ENCODE measurements around the gene RSKR.
"Not testable (repeated sequence)": the region's sequence is repeated elsewhere in the genome, so short reads cannot be mapped to it uniquely, and the experiment has no call there.

Gene RSKR

GRCh38 chr17:28613931-28614381, at the start of gene RSKR:
RSKR (minus strand) TSS chr17:28614185; CDS start chr17:28614161, 24 bp downstream.
- DNase-seq: no peak

- no peak for DNase-seq
Measured at GRCh38 chr17:28663723-28664122, 49.7 kb upstream of the RSKR start.

- DNase-seq: no peak
Measured at GRCh38 chr17:28662527-28662829, 48.5 kb upstream of the RSKR start.

- DNase-seq: peak; percentile 89 to 99 (median 96)
Measured at GRCh38 chr17:28661635-28662526, 47.9 kb upstream of the RSKR start, which contains the start of the genes SDF2 and SUPT6H. SDF2 (minus strand) TSS chr17:28661906; CDS start chr17:28661876, 30 bp downstream. SUPT6H (plus strand) TSS chr17:28662205; CDS start chr17:28673402, 11,197 bp downstream.

GRCh38 chr17:28659497-28659881, 45.5 kb upstream of the RSKR start:
- DNase-seq: not testable (repeated sequence)

- DNase-seq: not testable (repeated sequence)
Measured at GRCh38 chr17:28658766-28659496, 44.9 kb upstream of the RSKR start.

- DNase-seq: not testable (repeated sequence)
Measured at GRCh38 chr17:28658342-28658741, 44.4 kb upstream of the RSKR start.

- DNase-seq: no peak
Measured at GRCh38 chr17:28657756-28658155, 43.8 kb upstream of the RSKR start.

GRCh38 chr17:28655160-28655559, 41.2 kb upstream of the RSKR start:
- DNase-seq: no peak

- DNase-seq: no peak
Measured at GRCh38 chr17:28648698-28649097, 34.7 kb upstream of the RSKR start.

- DNase-seq: peak in 2 of 6 experiments; percentile 37 to 53
Measured at GRCh38 chr17:28646039-28646754, 32.2 kb upstream of the RSKR start.

GRCh38 chr17:28645576-28645939, 31.6 kb upstream of the RSKR start:
- no peak for DNase-seq

- DNase-seq: peak; percentile 87 to 94 (median 91)
Measured at GRCh38 chr17:28644787-28645575, 31.0 kb upstream of the RSKR start, which contains the start of gene BLTP2. BLTP2 (minus strand) TSS chr17:28645158; CDS start chr17:28645056, 102 bp downstream.

GRCh38 chr17:28643983-28644786, 30.2 kb upstream of the RSKR start:
- DNase-seq: no peak

GRCh38 chr17:28641579-28641978, 27.6 kb upstream of the RSKR start:
- no peak for DNase-seq

GRCh38 chr17:28635506-28635905, 21.5 kb upstream of the RSKR start:
- no peak for DNase-seq

GRCh38 chr17:28634206-28634865, 20.4 kb upstream of the RSKR start:
- no peak for DNase-seq

- no peak for DNase-seq
Measured at GRCh38 chr17:28626818-28627217, 12.8 kb upstream of the RSKR start.

GRCh38 chr17:28624148-28624547, 10.2 kb upstream of the RSKR start:
- DNase-seq: no peak

- no peak for DNase-seq
Measured at GRCh38 chr17:28623696-28624095, 9.7 kb upstream of the RSKR start.

GRCh38 chr17:28622186-28622585, 8.2 kb upstream of the RSKR start:
- no peak for DNase-seq
